ENCODE measurements around the gene LAPTM5. TPM values are rescaled to one million over a fixed set of nuclear protein-coding genes. Genes with fewer than 3 reads are reported as not detected.

Gene LAPTM5
- total RNA-seq, 1 experiment from 2014 or later: 1.5 TPM

- Histone ChIP-seq H3K27me3 (ENCODE audit: insufficient read depth, low read length) (no peaks in the 10 kb centered on the region), H3K36me3 (ENCODE audit: control insufficient read depth in 1 of 2, insufficient read depth in 2 of 2, low read length in 2 of 2) (no peaks in the 10 kb centered on the region), H3K27ac (ENCODE audit: low read depth, low read length) (no peak overlapping the region), H4K20me1 (ENCODE audit: insufficient read depth) (no peaks in the 10 kb centered on the region), H3K4me1 (ENCODE audit: control insufficient read depth in 1 of 2, insufficient read depth in 2 of 2, low read length in 2 of 2) (peaks cover 0 to 18% of the 10 kb centered on the region in 2 experiments; a peak in 2 of 4 replicates), H3K4me2 (ENCODE audit: low read length) (no peak overlapping the region), H3K4me3 (replicated peaks in 1 of 2; ENCODE audit: low read depth in 1 of 2, low read length in 2 of 2) (no peak overlapping the region), H3K9ac (ENCODE audit: low read length) (no peak overlapping the region), H3K9me3 (ENCODE audit: control insufficient read depth in 1 of 2, insufficient read depth in 1 of 2, low read depth in 1 of 2, low read length in 2 of 2) (no peaks in the 10 kb centered on the region), H3K79me2 (ENCODE audit: insufficient read depth, low read length) (no peaks in the 10 kb centered on the region), H2AFZ (ENCODE audit: low read depth, low read length, poor library complexity, severe bottlenecking) (no peak overlapping the region), H3K9me2 (ENCODE audit: insufficient read depth) (no peaks in the 10 kb centered on the region)
- DNase-seq (ENCODE audit: low read depth, low spot score): no peak
- ChIA-PET POLR2A (no interaction called here), RAD21 (ENCODE audit: low non-redundant PET in 1 of 2, low total read pairs in 2 of 2, uncharacterized antibody in 2 of 2, unreplicated experiment in 2 of 2) (interaction anchor here in 1 of 2 experiments (0.7 kb wide), 1 partner anchor 44 kb away, joined by 3 read pairs; no protein-coding TSS in a partner anchor), CTCF (interaction anchor here (1.4 kb wide), 1 partner anchor 17 kb away, joined by 3 read pairs; no protein-coding TSS in a partner anchor)
- BruUV-seq (replicated peaks): no TSS peak
- intact Hi-C loops (cut with micrococcal nuclease): no loop called here
- TF ChIP-seq JUND (IDR thresholded peaks at IDR 0.05) (no peak), CBX3 (IDR thresholded peaks at IDR 0.05; ENCODE audit: low read depth) (no peak)
- TF ChIP-seq, protein P1, sequence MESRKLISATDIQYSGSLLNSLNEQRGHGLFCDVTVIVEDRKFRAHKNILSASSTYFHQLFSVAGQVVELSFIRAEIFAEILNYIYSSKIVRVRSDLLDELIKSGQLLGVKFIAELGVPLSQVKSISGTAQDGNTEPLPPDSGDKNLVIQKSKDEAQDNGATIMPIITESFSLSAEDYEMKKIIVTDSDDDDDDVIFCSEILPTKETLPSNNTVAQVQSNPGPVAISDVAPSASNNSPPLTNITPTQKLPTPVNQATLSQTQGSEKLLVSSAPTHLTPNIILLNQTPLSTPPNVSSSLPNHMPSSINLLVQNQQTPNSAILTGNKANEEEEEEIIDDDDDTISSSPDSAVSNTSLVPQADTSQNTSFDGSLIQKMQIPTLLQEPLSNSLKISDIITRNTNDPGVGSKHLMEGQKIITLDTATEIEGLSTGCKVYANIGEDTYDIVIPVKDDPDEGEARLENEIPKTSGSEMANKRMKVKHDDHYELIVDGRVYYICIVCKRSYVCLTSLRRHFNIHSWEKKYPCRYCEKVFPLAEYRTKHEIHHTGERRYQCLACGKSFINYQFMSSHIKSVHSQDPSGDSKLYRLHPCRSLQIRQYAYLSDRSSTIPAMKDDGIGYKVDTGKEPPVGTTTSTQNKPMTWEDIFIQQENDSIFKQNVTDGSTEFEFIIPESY (IDR thresholded peaks at IDR 0.05; ENCODE audit: extremely low read depth, insufficient replicate concordance, low read length): no peak
- TF ChIP-seq, protein P2, sequence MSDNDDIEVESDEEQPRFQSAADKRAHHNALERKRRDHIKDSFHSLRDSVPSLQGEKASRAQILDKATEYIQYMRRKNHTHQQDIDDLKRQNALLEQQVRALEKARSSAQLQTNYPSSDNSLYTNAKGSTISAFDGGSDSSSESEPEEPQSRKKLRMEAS (IDR thresholded peaks at IDR 0.05): no peak
- no peak for ATAC-seq
These were observed 5.5 kb upstream of the LAPTM5 start for GRCh38 chr1:30762930-30763650.

Measured in HCT116 (cell line).